Right ventricle myocardium superior (tissue), 1 donor: ENCODE data around the gene OSBPL1A. TPM values are rescaled to one million over a fixed set of nuclear protein-coding genes. Genes with fewer than 3 reads are reported as not detected.

Source experiments
- ATAC-seq: fragments of 200-7000 bp; cut with Tn5 transposase; one replicate; pipeline ENCODE4 v1.9.1; 2020; ENCODE audit warnings: mild to moderate bottlenecking; ENCODE audit not compliant: poor library complexity
- DNase-seq: peaks from one replicate; pipeline ENCODE4 v3.0.0-alpha.2; 2020
- intact Hi-C: fragments of 100-400 bp; cut with DNase I; formaldehyde crosslinking; loops from one replicate; pipeline ENCODE4 v1.11.2; 2022
- total RNA-seq: library from RNA; stranded (reverse); fragmentation: NEBNext Ultra II Directional; extraction: Animal tissue kit (Norgen Biotek cat#: 25700); gene quantifications from one replicate; pipeline ENCODE4 v1.2.1, GENCODE V29; 2021
- donor health status: DM: no; HTN: yes; CAD: no; lungs with severe emphysema.

Gene OSBPL1A
- total RNA-seq, 1 donor from 2014 or later: 79.9 TPM

DNA sequence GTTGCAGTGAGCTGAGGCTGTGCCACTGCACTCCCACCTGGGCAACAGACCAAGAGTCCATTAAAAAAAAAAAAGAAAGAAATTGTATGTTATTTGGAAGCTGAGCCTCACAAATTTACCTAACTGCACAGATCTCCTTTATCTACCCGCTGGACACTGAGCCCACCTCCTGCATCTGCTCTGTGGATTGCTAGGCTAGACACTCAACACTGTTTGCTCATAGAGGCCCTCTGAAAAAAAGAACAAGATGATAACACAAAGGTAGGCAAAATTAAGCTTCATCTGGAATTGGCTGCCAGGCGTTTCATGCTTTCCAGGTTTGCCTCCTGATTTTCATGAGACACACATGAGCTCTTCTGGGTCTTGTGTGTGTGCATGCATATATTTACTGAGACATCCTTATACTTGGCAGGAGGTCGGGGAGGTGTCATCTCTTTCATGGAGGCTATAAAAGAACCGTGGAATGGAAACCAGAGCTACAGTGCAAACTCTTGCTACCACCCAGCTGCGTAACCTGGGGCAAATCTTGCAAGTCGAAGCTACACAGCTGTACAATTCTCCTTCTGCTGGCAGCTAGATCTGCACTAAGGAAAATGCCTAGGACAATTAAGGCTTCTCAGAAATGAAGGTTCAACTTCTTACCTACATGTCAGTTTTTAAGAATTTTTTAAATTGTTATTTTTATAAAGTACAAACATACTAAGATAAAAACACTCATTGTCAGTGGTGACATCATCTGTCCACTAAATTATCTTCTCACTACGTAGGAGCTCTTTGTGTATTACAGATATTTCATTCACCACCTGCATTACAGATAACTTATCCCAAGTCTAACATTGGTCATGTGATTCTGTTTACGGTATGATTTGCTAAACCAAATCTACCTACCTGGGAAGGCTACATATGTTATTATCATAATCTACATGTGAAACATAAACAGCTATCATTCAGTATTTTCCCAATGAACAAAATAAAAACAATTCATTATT is 195.6 kb downstream of the OSBPL1A start:
- ATAC-seq: peak; percentile 29
- DNase-seq: no peak
- intact Hi-C loops: no loop called here

DNA sequence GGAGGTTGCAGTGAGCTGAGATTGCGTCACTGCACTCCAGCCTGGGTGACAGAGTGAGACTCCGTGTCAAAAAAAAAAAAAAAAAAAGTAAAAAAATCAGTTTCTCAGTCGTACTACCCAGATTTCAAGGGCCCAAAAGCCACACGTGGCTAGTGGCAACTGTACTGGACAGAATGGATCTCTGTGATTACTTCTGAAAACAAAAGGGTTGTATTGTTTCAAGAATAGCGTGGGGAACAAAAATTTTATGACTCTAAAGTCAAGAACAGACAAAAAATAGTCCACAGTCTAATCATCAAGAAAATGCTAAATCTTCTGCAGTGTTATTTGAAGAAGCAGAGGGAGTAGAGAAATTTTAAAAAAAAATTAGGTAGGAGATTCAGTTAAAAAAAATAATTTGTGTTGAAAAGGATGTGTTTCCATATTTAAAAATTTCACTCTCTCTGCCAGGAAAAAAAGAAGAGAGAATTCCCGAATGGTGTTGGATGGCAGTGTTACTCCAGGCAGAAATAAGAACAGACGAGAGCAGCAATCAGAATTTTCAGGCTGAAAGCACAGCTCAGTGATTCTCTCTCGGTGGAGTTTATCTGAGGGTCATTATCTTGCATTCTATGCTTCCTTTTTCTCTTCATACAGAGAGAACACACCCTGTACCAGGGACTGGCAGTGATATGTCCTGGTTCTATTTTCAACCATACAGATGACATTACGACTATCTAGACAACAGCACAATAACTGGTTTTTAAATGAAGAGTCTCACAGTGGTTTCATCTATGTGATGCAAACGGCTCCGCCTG is 196.9 kb downstream of the OSBPL1A start:
- intact Hi-C loops: no loop called here
- DNase-seq (no peak), ATAC-seq (peak; percentile 58)

DNA sequence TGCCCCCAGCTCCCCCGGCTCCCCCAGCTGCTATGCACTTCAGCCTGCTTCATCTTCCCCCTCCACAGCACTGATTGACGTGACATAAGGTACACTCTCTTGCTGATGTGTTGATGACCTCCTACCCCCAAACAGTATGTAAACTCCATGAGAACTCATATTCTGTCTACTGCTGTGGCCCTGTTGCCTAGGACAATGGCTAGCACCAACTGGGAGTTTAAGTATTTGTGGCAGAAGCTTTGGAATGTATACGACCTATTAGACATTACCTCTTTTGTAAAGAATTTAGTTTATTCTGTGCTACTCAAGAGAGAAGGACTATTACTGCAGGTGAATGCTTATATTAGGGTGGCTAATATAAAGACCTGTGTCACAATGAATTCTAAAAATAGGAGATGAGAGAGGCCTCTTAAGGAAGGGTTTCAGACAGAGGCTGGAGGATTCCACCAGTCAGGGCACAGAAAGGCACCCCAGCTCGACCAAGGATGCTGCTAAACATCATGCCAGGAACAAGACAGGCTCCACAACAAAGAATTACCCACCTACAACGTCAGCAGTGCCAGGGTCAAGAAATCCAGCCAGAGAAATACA is 198.2 kb downstream of the OSBPL1A start:
- DNase-seq (no peak), ATAC-seq (peak; percentile 71)
- intact Hi-C loops: no loop called here

DNA sequence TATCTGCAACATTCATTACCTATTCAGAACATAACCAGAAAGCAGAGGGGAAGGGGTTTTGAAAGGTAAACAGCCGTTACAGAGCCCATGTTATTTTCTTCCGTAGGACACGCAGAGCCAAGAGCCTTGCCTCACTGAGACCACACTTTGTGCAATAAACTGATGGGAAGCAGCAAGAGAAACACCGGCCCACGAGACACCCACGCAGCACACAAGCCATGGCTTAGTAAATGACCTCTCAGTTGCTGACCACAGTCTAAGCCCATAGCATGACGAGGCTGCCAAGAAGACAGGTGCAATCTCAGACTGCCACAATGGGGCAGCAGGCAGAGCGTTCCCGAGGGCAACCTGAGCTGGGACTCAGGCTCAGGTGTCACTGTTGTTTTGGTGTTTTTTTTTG is 199.2 kb downstream of the OSBPL1A start:
- DNase-seq: no peak
- ATAC-seq: no peak
- intact Hi-C loops: no loop called here

DNA sequence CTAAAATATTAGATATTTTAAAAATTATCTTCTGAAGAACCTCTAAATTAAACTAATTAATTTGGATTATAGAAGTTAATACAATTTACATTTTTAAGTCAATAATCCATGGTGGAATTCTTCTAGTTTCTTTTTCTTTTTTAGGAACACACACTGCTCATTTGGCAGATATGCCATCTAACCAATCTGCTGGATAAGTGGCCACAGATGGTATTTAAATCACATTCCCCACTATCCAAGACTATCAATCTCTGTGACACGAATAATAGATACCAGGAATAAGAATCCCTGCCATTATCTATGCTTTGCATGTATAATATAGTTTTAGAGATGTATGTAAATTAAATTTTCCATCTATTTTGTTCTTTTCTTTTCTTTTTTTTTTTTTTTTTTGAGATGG is 200.2 kb downstream of the OSBPL1A start:
- intact Hi-C loops: no loop called here
- ATAC-seq: no peak

DNA sequence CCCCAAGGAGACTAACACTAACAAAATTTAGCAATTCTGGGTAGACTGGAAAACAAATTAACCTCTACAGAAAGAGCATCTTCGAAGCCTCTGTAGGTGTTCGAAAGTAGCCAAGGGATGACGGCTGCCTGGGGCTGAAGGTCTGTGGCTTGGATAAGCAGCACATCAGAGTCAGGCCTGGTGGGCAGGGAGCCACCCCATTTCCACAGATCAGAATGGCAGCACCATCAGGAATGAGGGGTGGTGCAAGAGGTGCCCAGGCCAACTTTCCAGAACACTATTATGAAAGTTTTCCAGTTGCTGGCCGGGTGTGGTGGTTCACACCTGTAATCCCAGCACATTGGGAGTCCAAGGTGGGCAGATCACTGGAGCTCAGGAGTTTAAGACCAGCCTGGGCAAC is 200.9 kb downstream of the OSBPL1A start:
- ATAC-seq (no peak), DNase-seq (no peak)
- intact Hi-C loops: no loop called here

More for the DNA sequence above, 200.2 kb downstream of the OSBPL1A start:
- DNase-seq: no peak

DNA sequence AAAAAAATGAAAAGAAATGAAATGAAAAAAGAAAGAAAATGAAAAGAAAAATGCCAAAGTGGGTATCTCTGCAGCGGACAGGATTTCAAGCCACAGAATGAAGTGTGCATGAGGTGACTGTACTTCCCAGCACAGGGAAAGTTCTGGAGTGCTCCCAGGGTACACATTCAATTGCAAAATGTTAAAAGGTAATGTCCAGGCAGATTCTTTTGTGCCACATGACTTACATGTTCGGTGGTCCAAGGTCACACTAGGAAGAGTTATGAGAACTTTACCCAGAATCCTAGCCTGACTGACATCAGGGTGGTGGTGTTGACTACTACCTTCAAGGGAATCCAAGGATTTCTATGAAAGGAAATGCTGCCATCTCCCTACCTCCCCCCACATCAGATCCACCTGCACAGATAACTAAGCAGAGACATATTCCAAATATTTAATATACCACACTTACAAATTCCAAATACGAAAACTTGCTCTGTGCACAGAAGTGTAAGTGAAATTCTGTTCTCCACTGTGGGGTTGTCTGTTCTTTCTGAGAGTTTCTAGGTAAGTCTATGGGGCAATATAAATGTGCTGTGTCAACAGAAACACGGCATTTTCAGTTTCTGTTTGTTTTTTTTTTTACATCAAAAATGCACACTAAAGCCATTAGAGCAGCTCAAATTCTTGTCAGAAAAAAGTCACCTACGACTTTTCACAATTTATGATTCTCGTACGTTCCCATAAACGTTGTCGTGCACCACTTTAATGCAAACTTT is 202.1 kb downstream of the OSBPL1A start:
- intact Hi-C loops: no loop called here
- DNase-seq: no peak
- ATAC-seq: no peak

DNA sequence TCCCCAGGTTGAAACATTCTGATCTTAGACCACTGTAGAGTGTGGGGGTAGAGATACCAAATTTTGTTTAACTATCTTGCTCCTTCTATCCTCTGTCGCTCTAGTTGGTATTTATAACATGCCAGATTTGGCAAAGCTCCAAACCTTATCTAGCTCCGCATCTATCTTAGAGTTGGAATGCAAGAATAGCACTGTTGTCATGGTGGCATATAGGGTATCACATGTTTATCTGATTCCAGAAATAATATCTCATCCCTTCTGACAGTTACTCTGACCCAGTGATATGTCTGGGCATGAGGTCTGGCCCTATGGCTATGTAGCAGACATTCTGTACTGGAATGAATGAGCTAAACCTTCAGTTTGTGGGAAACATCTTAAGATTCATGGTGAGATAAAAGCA is 207.0 kb downstream of the OSBPL1A start:
- intact Hi-C loops: no loop called here
- no peak for ATAC-seq
- no peak for DNase-seq

DNA sequence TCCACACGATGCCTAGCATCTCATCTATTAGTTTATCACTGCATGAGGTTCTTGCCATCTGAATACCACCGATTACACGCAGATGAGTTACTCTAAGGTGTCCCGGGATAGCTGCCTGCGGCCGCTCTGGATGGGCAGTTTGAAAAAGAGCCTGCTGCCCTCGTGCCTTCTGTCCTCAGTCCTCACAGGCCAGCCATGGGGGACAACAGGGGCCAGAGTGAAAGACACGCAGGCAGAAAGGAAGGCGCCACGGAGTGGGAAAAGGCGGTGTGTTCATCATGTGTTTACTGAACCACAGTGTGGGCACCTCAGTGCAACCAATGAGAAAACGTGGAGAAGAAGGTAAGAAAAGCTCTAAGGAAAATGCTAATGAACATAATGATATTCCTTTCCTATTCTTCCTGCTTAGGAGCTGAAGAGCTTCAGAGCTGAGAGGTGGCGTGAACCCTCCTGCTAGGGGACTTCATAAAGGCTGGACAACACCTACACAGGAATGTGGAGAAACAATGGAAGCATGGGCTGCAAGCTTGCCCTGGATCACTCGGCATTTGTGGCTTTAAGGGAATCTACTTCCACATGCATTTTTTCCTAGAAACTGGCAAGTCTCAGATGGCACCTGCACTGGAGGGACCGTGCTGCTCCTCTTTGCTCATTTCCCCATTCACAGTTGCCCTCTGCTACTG is 207.8 kb downstream of the OSBPL1A start:
- no peak for DNase-seq
- intact Hi-C loops: no loop called here

DNA sequence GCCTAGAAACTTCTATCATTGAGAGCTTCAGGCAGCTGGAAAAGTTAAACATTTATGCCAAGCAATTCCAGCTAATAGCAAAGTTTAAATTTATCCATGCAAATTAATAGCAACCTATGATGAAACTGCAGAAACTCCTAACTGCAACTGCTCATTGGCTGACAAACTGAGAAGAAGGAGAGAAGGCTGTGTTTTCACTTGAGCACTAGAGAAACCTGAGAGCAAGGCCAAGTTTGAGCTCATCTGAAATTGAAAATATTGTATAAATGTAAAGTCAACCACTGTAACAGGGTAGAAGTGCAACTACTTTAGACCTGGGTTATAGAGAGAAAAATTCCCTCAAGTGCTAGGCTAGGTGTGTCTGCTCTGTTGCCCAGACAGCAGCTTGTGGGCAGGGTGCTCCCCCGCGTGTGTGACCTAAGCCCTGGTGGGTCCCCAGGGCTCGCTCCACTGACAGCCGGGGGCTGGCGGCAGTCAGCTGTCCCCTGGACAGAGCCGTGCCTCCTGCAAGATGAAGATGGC is 208.6 kb downstream of the OSBPL1A start:
- intact Hi-C loops: no loop called here
- DNase-seq: no peak
- ATAC-seq: peak; percentile 50

More for the DNA sequence above, 207.8 kb downstream of the OSBPL1A start:
- ATAC-seq: no peak

DNA sequence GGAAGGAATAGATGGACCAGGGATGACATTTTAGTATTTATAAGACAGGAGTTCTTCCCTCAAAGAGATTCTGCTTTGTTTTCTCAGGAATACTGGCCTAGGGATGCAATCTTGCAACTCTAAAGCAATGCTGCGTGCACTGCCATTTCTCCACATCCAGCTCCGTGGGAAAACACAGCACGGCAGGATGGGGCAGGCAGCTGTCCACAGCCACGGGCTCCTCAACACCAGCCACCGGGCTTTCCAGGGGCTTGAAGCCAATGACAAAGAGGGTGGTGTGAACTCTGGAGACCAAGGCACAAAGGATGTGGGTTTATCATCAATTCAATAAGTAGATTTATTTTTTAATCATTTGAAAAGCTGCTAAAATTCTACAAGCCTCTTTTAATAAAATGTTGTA is 209.5 kb downstream of the OSBPL1A start:
- DNase-seq: no peak
- intact Hi-C loops: no loop called here
- ATAC-seq: no peak

DNA sequence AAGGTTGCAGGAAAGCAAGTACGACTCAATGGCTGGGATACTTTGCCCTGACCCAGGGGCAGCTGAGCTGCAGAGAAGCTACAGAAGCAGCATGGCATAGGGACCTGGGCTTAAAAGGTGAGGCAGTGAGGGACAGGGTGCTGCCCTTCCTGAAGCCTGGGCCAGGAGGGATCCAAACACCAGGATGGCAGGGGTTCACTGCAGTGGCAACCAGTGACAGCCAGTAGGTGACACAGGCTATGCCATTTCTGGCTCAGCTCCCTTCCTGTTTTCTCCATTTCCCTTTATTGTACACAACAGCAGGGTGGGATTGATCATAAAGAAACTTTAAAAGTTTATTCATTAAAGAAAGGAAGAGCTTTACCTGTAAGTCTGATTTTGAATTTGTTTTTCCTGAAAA is 209.9 kb downstream of the OSBPL1A start:
- intact Hi-C loops: no loop called here
- ATAC-seq (peak; percentile 30), DNase-seq (no peak)

DNA sequence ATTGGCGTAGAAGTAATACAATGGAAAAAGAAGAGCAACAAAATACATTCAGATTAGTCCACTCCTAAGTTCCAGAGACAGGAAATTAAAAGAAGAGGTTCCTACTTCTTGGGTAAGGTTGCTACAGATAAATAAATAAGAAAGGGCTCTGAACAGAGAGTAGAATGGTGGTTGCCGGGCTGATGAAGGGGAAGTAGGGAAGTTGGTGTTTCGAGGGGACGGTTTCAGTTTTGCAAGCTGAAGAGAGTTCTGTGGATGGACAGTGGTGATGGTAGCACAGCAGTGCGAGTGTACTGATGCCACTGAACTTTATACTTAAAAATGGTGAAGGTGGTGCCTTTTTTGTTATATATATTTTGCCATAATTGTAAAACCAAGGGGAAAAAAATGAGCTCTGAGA is 210.6 kb downstream of the OSBPL1A start:
- intact Hi-C loops: no loop called here
- no peak for DNase-seq
- no peak for ATAC-seq

DNA sequence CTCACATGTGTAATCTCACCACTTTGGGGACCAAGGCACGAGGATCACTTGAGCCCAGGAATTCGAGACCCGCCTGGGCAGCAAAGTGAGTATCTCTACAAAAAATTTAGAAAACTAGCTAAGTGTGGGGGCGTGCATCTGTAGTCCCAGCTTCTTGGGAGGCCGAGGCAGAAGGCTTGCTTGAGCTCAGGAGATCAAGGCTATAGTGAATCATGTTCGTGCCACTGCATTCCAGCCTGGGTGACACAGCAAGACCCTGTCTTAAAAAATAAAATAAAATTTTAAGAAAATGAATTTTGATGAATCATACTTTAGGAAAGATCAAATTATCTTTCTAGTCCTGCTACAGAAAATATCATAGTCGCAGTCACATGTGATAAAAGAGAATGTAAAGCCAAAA is 211.8 kb downstream of the OSBPL1A start:
- intact Hi-C loops: no loop called here
- no peak for ATAC-seq
- DNase-seq: no peak

DNA sequence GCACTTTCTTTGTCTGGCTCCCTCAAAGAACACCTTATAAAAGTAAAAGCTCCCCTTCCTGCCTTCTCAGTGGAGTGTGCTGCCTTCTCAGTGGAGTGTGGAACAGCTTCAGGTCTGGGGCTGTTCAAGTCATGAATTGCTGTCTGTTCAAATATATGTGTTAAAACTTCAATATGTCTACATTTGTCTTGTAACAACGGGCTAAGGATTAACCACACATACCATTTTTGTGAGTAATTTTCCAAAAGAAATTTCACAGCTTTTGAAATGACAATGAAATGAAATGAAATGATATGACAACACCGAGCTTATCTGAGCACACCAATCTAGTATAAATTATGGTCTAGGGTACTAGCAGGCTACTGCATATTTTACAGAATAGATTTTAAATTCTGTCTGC is 215.8 kb downstream of the OSBPL1A start:
- DNase-seq (no peak), ATAC-seq (no peak)
- intact Hi-C loops: no loop called here

DNA sequence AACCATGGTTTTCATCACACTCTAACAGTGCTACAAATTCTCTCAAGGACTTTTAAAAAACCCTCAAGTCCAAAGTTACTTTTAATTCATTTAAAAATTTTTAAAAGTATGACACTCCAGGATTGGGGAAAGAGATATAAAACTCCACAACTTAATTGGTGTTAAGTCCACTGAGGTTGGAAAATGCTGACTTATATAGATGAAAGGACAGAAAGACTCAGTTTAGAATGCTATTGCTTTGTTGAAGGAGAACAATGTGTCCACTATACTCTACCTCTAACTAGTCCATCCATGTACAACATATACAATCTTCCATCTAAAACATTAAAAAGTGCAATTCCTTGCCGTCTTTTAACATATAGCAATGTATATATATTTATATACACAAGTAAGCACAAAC is 217.6 kb downstream of the OSBPL1A start:
- intact Hi-C loops: no loop called here
- ATAC-seq (no peak), DNase-seq (no peak)

DNA sequence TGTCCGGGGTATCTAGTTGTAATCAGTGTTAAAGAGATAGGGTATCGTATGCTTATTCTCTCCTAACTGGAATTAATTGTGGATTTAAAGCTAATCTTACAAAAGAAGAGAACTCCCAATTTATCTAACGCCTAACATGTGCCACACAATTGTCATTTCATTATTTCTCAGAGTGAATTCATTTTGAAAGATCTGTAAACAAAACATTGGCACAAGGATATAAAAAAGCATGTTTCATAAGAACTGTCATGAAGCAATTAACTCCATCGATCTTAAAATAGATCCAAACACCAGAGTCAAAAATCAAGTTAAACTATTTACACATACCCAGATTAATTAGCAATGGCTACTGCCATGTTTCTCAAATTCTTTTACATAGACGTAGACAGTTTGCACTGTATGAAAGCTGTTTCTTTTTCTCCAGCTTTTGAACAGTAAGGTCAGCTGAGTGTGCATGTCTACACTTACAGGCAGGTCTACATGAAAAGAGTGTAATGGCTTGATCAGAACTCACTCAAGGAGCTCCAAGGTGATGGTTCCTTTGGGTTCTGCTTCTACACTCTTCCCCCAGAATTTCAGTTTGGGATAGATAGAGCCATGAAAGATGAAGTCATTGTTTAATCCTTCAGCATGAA is 220.0 kb downstream of the OSBPL1A start:
- intact Hi-C loops: loop anchor here (5.0 kb wide), 1 partner anchor 95 kb away; no protein-coding TSS in a partner anchor
- no peak for DNase-seq
- no peak for ATAC-seq
